ENCODE measurements around the gene IDH3B. TPM values are rescaled to one million over a fixed set of nuclear protein-coding genes. Genes with fewer than 3 reads are reported as not detected.

IDH3B gene
- total RNA-seq, 1 experiment from 2014 or later, result 132 TPM

DNA sequence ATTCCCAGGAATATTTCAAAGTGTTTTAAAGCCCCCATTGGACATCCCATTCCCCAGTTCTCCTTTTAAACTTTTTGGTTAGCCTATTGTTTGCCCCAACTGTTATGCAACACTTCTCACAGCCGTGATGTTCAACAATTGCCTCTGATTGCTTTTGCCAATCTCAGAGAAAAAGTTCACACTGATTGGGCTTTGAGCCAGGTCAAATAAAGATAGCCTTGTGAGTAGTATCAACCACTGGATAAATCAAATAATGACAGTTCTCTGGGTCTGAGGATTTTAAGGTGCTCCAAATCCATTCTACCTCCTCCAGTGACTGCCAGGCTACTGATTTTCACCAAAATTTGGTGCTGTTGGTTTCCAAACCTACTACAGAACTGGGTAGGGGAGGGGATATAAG, 30.6 kb downstream of the IDH3B start (continued):
- TF ChIP-seq, protein P1, sequence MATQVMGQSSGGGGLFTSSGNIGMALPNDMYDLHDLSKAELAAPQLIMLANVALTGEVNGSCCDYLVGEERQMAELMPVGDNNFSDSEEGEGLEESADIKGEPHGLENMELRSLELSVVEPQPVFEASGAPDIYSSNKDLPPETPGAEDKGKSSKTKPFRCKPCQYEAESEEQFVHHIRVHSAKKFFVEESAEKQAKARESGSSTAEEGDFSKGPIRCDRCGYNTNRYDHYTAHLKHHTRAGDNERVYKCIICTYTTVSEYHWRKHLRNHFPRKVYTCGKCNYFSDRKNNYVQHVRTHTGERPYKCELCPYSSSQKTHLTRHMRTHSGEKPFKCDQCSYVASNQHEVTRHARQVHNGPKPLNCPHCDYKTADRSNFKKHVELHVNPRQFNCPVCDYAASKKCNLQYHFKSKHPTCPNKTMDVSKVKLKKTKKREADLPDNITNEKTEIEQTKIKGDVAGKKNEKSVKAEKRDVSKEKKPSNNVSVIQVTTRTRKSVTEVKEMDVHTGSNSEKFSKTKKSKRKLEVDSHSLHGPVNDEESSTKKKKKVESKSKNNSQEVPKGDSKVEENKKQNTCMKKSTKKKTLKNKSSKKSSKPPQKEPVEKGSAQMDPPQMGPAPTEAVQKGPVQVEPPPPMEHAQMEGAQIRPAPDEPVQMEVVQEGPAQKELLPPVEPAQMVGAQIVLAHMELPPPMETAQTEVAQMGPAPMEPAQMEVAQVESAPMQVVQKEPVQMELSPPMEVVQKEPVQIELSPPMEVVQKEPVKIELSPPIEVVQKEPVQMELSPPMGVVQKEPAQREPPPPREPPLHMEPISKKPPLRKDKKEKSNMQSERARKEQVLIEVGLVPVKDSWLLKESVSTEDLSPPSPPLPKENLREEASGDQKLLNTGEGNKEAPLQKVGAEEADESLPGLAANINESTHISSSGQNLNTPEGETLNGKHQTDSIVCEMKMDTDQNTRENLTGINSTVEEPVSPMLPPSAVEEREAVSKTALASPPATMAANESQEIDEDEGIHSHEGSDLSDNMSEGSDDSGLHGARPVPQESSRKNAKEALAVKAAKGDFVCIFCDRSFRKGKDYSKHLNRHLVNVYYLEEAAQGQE (IDR thresholded peaks at IDR 0.05; ENCODE audit: low read depth), result no peak
- no peak for TF ChIP-seq CBX3 (IDR thresholded peaks at IDR 0.05; ENCODE audit: low read depth)
- TF ChIP-seq EZH2phosphoT487 (IDR thresholded peaks at IDR 0.05; ENCODE audit: borderline replicate concordance), result no peak
- TF ChIP-seq EGR1 (IDR thresholded peaks at IDR 0.05; ENCODE audit: low read depth), result no peak
- TF ChIP-seq POLR2A (IDR thresholded peaks at IDR 0.05; ENCODE audit: borderline replicate concordance, extremely low read depth, insufficient read depth, insufficient read length), result no peak

GRCh38 chr20:2631228-2631627, 32.8 kb downstream of the IDH3B start:
- ATAC-seq (peak; percentile 49; the same call in 1 of the 2 replicates), DNase-seq (ENCODE audit: low read depth, low spot score) (no peak)
- RAD21 ChIA-PET (ENCODE audit: low non-redundant PET in 1 of 2, low total read pairs in 2 of 2, uncharacterized antibody in 2 of 2, unreplicated experiment in 2 of 2), result no interaction called here
- Histone ChIP-seq H3K4me2 (ENCODE audit: low read length) (no peak overlapping the region), H3K4me1 (ENCODE audit: control insufficient read depth in 1 of 2, insufficient read depth in 2 of 2, low read length in 2 of 2) (peaks cover 13 to 15% of the 10 kb centered on the region in 2 experiments), H3K9ac (ENCODE audit: low read length) (no peak overlapping the region), H3K4me3 (replicated peaks in 1 of 2; ENCODE audit: low read depth in 1 of 2, low read length in 2 of 2) (no peak overlapping the region), H3K36me3 (ENCODE audit: control insufficient read depth in 1 of 2, insufficient read depth in 2 of 2, low read length in 2 of 2) (no peaks in the 10 kb centered on the region), H3K27ac (ENCODE audit: low read depth, low read length) (no peak overlapping the region), H3K9me3 (ENCODE audit: control insufficient read depth in 1 of 2, insufficient read depth in 1 of 2, low read depth in 1 of 2, low read length in 2 of 2) (peaks cover 0 to 5% of the 10 kb centered on the region in 2 experiments; a peak in 1 of 4 replicates), H3K9me2 (ENCODE audit: insufficient read depth) (no peaks in the 10 kb centered on the region), H2AFZ (ENCODE audit: low read depth, low read length, poor library complexity, severe bottlenecking) (no peak overlapping the region), H3K27me3 (ENCODE audit: insufficient read depth, low read length) (no peaks in the 10 kb centered on the region), H3K79me2 (ENCODE audit: insufficient read depth, low read length) (no peaks in the 10 kb centered on the region), H4K20me1 (ENCODE audit: insufficient read depth) (no peaks in the 10 kb centered on the region)
- POLR2A ChIA-PET, result interaction anchor here (0.7 to 1.1 kb wide), 2 partner anchors 13 to 160 kb away, joined by 3 read pairs; partner anchors contain the start of gene SNRPB
- BruUV-seq (replicated peaks), result no TSS peak
- CTCF ChIA-PET, result interaction anchor here (1.0 to 2.3 kb wide), 4 partner anchors 11 to 109 kb away, joined by 4 to 10 read pairs (median 6); no protein-coding TSS in a partner anchor
- intact Hi-C loops (cut with micrococcal nuclease), result no loop called here
- TF ChIP-seq TCF7L2 (IDR thresholded peaks at IDR 0.05; ENCODE audit: borderline replicate concordance, extremely low read depth, insufficient read depth, insufficient read length) (no peak), CTCF (IDR thresholded peaks at IDR 0.05 in 2 of 3, conservative IDR thresholded peaks at IDR 0.05 in 1 of 3; ENCODE audit: borderline replicate concordance in 1 of 3, insufficient read depth in 1 of 3, low read depth in 2 of 3, low read length in 2 of 3) (peak; percentile 23 to 32 (median 31); a peak in 4 of 6 replicates), RAD21 (IDR thresholded peaks at IDR 0.05; ENCODE audit: low read depth) (peak; percentile 49)
